Neural cell (in vitro differentiated cells): ENCODE results near the gene SEBOX.

Experiments
- CTCF ChIP-seq: fragments of 450-650 bp; IDR thresholded peaks from 2 replicates; pipeline ENCODE4 v1.5.1; 2014; ENCODE audit warnings: antibody characterized with exemption, mild to moderate bottlenecking, moderate library complexity; ENCODE audit not compliant: poor library complexity, severe bottlenecking
- EP300 ChIP-seq: fragments of 450-650 bp; conservative IDR thresholded peaks from 2 replicates; pipeline ENCODE4 v1.6.1; 2014; ENCODE audit warnings: antibody characterized with exemption, mild to moderate bottlenecking, moderate library complexity; ENCODE audit not compliant: poor library complexity, severe bottlenecking
- POLR2AphosphoS5 ChIP-seq: IDR thresholded peaks from 2 replicates; pipeline ENCODE4 v1.6.1; 2012
- RAD21 ChIP-seq: fragments of 450-650 bp; conservative IDR thresholded peaks from 2 replicates; pipeline ENCODE4 v1.6.1; 2014; ENCODE audit warnings: antibody characterized with exemption, mild to moderate bottlenecking, moderate library complexity
- SMC3 ChIP-seq: fragments of 450-650 bp; conservative IDR thresholded peaks from 2 replicates; pipeline ENCODE4 v1.6.1; 2014; ENCODE audit warnings: antibody characterized with exemption, mild to moderate bottlenecking, moderate library complexity; ENCODE audit not compliant: poor library complexity
- TAF1 ChIP-seq: IDR thresholded peaks from 2 replicates; pipeline ENCODE4 v1.6.1; 2012; ENCODE audit warnings: low read depth

- no peak for TF ChIP-seq CTCF
- TF ChIP-seq TAF1: no peak
- TF ChIP-seq EP300: no peak
- TF ChIP-seq SMC3: no peak
- no peak for TF ChIP-seq RAD21
- no peak for TF ChIP-seq POLR2AphosphoS5
These were observed 26.8 kb downstream of the SEBOX start for GRCh38 chr17:28338056-28338768.
